Keratinocyte (primary cell): Measurements from ENCODE around the gene APBB1.

ENCODE experiments used
- EZH2 ChIP-seq: IDR thresholded peaks from one replicate; pipeline ENCODE4 v1.6.1; 2012; ENCODE audit warnings: inconsistent platforms, mild to moderate bottlenecking, low read length, moderate library complexity
- TF ChIP-seq, protein P1 (sequence below), 3 experiments: IDR thresholded peaks in 1 of 3; conservative IDR thresholded peaks in 1 of 3; optimal IDR thresholded peaks in 1 of 3; 2 replicates in 2 of 3; 3 replicates in 1 of 3; pipeline versions ENCODE3 to v1.5.1; 2011; ENCODE audit warnings: low read length in 3 of 3, mild to moderate bottlenecking in 3 of 3, moderate library complexity in 2 of 3, control low read depth in 1 of 3, inconsistent platforms in 1 of 3; ENCODE audit not compliant: insufficient read depth in 2 of 3; ENCODE audit errors: extremely low read depth in 1 of 3

DNA sequence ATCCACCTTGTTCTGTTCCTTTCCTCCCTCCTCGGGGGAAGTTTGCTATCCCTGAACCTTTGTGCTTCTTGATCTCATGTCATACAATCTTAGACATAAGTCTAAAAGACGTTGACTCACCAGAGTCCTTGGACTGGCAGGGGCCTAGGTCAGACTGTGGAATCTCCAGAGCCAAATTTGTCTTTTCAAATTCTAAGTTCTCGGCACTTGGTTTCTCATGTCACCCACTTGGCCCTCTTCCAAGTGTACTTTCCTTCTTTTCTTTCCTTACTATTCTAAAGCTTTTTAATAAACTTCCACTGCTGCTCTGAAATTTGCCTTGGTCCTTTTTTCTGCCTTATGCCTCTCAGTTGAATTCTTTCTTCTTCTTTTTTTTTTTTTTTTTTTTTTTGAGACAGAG, 58.7 kb downstream of the APBB1 start:
- TF ChIP-seq, protein P1, sequence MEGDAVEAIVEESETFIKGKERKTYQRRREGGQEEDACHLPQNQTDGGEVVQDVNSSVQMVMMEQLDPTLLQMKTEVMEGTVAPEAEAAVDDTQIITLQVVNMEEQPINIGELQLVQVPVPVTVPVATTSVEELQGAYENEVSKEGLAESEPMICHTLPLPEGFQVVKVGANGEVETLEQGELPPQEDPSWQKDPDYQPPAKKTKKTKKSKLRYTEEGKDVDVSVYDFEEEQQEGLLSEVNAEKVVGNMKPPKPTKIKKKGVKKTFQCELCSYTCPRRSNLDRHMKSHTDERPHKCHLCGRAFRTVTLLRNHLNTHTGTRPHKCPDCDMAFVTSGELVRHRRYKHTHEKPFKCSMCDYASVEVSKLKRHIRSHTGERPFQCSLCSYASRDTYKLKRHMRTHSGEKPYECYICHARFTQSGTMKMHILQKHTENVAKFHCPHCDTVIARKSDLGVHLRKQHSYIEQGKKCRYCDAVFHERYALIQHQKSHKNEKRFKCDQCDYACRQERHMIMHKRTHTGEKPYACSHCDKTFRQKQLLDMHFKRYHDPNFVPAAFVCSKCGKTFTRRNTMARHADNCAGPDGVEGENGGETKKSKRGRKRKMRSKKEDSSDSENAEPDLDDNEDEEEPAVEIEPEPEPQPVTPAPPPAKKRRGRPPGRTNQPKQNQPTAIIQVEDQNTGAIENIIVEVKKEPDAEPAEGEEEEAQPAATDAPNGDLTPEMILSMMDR (optimal IDR thresholded peaks at IDR 0.05 in 1 of 3, IDR thresholded peaks at IDR 0.05 in 1 of 3, conservative IDR thresholded peaks at IDR 0.05 in 1 of 3; ENCODE audit: extremely low read depth in 1 of 3, insufficient read depth in 2 of 3, low read length in 3 of 3): no peak
- no peak for TF ChIP-seq EZH2
